Eye (tissue), 1 donor: ENCODE measurements around the gene LHX4.
A peak's percentile ranks its signal among the peaks of the same experiment; 100 is the strongest.

Experiments used
- DNase-seq: peaks from one replicate; pipeline ENCODE4 v3.0.0-alpha.2; 2015

Gene LHX4

DNA sequence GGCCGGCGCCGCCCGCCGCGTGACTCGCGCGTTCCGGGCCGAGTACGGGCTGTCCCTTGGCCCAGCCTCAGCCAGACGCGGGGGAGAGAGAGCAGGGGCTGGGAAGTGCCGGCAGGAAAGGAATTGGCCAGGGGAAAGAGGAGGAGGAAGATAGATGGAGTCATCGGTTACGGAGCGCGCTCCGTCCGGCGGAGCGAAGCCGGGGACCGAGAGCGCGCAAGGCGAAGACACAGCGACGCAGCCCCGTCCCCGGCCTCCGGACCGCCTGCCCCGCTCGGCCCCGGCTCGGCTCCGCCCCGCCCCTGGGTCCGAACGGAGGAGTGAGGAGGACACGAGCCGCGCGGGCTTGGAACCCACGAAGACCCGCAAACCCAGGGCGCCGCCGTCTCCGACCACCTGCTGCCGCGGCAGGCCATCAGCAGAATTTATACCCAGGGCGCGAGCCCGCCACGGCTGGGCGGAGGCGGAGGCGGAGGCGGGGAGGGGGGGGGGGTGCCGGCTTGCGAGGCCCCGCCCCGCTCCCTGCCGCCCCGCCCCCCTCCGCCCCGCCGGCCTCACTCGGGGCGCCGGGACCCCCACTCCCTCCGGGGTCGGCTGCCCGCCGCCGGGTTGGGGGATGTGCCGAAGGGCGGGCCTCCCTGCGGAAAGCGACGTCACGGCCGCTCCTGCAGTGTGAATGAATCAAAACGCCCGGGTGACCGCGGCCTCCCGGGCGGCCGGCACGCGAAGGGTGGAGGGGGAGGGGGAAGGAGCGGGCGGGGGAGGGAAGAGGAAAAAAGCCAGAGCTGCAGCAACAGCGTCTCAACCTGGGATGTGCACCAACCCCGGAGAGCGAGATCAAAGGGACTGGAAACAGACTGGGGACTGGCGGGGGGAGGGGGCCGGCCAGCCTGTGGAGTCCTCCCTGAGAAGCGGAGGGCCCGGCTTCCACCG is at the start of gene LHX4:
LHX4 (plus strand) TSS at position 782 of the 933 bp plus-strand sequence. CDS start 266 bp downstream, outside the sequence.
- DNase-seq, result peak; percentile 74

DNA sequence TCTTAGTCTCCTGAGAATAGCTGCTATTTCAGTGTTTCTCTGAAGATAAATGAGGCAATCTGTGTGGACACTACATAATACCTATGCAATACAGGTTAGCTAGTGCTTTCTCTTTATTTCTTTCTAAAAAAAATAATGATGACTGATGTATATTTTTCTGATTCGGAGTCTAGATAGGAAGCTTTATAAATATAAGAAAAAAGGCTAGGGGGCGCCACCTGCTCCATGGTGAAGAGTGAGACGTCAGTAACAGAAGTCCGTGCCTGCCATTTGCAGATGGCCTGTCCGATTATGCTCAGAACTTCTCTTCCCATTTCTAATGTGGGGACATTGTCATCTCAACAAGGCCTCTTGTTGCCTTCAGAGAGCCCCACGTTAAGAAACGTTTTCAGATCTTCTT is 49.0 kb upstream of the LHX4 start:
- peak; percentile 65 for DNase-seq

DNA sequence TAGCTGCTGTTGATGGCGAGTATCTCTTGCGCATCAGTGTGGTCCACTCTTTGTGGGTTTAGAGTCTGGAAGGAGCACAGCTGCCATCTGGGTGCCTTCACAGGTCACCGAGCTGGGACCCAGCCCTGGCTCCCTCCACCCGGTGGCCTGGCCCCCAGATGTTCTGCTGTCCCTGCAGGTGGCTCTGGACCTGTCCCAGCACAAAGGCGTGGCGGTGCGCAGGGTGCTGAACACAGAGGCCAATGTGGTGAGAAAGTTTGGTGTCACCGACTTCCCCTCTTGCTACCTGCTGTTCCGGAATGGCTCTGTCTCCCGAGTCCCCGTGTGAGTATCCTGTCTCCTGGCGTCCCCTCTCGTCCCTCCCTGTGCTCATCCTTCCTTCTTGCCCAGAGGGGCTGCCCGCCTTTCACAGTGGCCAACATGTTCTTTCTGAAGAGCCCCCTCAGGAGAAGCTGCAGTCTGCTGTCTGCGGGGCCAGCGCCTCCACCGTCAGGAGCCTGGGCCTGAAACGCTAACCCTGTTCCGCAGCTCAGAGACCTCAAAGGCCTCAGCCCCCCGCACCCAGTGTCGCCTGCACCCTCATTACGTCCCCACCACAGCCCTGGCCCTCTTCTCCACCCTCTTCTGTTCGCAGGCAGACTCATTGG is 47.9 kb upstream of the LHX4 start:
- no peak for DNase-seq

DNA sequence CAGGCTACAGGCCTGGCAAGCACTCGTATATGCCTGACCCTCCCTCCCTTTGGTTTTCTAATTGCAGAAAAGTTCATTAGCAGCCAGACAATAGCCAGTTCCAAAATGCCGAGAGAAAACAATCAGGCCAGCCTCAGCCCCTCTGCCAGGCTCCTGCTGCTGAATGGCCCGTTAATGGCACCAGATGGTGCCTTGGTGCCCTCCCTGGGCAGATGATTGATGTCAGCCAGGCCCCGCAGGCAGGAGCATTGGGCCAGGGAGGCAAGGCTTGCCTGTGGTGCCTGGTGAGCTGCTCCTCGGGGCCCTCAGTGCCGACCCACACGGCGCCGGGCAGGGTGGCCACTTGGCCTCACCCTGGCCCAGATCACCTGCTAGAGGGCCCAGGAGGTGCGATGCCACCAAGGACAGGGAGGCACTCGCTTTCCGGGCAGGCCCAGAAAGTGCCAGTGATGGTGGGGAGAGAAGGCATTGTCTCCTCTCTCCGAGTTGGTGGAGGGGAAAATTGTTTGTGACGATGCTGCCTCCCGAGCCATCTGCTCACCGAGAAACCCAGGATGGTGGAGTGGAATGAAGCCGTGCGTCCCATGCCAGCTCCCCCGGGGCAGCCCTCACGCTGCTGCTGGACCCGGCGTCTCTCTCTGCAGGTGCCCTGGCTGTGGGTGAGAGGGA is 47.3 kb upstream of the LHX4 start:
- DNase-seq, result peak; percentile 76

DNA sequence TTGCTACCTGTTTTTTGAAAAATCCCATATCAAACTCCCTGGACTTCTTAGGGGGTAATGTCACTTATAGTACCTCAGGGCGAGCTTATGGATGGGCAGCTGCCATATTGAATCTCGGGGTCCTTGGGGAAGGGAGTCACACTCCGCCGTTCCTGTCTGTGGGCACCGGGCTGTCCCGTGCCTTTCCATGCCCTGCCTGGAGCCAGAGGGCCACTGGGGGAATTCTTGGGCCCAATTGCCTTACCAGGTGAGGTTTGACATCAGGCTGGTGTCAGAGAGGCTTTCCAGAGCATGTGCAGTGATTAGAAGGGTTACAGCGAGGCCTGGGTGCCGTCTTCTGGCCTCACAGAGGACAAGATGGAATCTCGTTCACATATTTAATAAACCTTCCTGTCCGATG is 46.6 kb upstream of the LHX4 start:
- no peak for DNase-seq

DNA sequence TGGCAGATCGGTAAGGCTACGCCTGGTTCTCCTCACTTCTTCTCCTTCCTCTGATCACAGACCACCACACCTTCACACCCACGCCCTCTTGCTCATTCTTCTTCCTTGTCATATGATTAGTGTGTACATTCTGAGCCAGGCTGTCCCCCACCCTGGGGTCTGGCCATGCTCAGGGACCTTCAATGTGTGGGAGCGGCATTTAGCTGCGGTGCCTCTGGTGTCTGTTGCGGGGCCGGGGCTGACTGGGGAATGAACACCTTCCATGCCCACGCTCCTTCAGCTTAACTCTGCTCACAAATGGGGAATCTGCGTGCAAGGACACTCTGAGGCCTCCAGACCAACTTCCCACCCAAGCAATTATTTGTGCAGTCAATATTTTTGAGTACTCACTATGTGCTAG is 46.0 kb upstream of the LHX4 start:
- DNase-seq, result no peak

DNA sequence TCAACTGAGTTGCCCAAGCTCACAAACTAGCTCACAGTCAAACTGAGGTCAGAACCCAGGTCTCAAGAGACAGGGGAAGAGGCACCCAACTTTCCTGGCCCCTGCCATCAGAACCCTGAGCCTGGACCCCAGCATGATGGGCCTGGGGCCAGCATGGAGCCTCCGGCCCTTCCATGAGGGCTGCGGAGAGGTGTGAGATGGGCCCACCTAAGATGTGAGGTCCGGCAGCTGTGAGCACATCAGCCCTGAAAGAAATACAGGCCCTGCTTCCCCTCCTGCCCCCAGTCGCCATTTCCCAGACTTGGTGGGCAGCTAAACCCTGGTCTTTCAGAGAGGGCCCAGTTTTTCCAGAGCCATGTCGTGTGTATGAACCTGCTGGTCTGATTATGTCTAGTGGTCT is 44.8 kb upstream of the LHX4 start:
- no peak for DNase-seq

DNA sequence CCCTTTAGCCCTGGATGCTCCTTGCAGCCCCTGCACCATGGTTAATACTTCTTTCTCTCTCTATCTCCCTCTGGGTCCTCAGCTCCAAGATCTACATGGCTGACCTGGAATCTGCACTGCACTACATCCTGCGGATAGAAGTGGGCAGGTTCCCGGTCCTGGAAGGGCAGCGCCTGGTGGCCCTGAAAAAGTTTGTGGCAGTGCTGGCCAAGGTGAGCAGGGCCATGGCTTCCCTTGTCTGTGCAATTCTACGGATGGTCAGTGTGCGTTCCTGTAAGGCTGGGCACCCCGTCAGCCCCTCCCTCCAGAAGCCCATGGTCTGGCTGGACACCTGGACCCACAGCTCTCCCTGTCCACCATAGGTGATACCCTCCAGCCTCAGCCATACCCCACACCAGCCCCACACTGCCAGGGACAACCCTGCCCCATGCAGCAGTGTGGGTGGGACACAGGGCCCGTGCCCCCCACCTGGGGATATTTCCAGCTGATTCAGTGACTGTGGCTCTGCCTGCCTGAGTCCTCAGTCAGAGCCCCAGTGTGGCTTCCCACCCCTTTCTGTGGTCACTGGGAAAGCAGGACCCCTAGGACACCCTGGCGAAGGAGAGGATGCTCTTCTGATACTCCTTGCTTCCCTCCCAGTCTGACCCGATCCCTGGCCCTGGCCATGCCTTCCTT is 44.0 kb upstream of the LHX4 start:
- DNase-seq, result no peak

DNA sequence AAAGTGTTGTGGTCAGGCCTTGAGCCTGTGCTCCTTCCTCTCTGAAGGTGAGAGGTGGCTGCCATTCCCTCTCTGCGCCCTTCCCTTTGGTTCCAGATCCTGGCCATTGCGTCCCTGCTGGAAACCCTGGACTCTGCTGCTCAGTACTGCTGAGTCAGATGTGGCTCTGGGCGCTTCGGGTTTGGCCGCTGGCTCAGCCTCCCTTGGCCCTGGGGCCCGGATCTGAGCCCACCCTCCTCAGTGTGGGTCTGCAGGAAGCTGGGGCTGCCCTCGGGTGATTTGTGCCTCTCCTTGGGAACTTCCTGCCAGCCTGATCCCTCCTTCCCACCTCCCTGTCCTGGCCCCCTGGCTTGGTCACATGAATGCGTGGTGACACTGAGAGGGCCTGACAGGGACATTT is 43.2 kb upstream of the LHX4 start:
- DNase-seq, result peak; percentile 67

DNA sequence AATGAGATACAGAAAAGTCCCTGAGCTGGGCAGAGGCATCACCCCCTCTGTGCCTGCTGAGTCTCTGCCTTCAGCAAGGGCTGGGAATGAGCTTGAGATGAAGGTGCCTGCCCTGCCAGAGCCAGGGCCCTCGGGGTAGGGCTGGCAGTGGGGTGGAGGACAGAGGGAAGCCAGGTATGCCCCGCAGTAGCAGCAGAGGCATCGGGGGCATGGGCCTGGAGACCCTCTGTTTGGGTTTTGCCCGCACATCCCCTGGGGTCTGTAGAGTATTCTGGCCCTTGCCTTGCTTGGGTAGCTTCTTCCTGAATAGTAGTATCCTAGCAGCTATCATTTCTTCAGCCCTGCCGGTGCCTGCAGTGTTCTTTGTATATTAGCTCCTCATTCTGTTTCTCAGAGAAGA is 42.4 kb upstream of the LHX4 start:
- no peak for DNase-seq

DNA sequence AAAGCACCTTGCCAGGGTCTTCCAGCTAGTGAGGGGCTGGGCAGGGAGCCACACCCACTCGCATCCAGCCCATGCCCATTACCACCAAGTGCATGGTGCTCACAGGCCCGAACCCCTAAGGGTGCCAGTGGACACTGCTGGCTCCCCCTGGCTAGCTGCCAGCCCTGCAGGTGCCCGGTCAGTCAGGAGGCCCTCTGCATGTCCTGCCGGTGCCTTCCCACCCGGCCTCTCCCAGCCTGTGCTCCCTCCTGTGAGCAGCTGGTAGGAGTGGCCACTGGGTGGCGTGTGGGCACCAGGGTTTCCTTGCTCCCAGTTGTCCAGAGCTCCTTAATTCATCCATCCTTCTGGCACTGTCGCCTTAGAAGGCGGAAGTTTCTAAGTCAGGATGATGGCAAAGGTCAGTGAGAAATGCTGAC is 42.0 kb upstream of the LHX4 start:
- DNase-seq, result peak; percentile 87

DNA sequence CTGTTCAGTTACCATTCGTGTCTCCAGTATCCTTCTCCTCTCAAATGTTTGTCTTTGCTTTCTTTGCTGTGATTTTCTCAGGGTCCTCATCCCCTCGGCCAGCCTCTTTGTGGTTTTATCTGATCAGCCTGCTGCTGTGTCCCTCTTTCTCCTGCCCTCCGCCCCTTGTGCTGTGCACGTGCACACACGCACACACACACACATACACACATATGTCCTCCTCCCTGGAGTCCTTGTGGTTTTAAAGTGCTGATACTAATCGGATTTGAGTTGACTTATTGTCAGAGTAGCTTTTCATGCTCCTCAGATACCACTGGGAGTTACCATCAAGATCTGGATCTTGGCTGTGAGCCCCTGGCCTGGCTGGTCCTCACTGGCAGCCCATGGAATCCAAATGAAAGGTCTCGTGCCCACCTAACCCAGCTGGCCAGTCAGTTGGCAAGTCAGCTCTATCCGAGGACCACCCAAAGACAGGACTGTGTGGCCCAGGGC is 41.3 kb upstream of the LHX4 start:
- DNase-seq, result peak; percentile 22

DNA sequence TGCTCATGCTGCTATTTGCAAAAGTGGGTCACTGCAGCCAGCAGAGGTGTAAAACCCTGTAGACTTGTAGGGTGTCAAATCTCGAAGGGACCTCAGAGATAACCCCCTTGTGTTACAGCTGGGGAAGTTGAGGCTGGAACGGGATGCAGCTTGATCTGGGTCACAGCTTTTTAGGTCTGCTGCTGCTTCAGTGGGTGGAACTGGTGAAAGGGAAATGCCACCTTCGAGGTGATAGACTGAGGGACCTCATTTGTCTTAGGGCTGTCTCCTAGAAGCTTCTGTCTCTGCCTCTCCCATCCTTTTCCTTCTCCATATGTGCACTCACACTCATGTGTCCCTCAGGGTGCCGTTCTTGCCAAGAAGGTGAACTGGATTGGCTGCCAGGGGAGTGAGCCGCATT is 40.0 kb upstream of the LHX4 start:
- no peak for DNase-seq

DNA sequence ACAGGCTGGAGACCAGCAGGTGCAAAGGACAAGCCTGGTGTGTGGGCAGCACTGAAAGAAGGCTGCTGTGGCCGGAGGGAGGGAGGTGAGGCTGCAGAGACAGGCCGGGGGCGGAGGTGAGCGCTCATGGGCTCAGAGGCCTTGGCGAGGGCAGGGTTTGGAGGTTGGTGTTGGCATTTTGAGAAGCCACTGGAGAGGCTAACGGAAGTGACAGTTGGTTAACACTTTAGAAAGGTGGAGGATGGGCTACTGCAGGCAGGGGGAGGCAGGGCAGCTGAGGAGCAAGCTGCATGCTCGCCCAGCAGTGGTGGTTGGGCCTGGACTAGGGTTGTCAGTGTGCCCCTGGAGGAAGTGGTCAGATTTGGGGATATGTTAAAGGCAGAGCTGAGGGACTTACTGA is 37.9 kb upstream of the LHX4 start:
- no peak for DNase-seq

DNA sequence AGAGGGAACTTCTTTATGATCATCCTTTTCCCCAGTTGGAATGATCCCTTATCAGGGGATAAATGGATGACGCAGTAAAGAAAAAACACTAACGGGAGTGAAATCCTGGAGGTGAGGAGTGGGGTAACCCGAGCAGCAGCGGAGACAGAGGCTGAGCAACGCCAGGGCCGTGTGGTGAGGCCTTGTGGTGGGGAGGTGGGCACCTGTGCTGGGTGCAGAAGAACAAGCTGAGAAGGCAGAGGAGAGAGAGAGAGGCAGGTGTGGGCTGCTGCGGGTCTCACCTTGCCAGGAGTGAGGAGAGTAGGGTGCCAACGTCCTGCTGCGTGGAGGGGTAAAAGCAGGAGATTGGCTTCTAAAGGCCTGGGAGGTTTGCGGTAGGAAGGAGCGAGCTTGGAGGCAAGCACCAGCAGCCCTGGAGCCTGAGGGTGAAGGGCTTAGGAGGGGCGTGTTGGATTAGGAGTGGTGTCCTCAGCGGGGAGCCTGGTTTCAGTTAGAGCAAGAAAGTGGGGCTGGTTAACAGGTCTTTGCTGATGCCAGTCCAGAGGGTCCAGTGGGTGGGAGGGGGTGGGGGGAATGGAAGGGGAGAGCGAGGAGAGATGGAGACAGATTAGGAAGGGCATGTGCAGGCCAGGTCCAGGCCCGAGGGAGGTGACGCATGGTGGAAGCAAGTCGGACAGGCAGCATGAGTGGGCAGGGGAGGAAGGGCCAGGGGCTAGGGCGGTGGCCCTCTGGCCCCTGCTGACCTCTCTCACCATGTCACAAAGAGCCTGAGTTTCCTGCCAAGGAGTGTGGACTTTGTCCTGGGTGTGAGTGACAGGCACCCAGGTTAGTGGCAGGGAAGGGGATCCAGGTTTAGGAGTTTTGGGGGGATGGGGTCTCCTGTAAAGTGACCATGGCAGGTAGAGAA is 36.7 kb upstream of the LHX4 start:
- DNase-seq, result no peak

DNA sequence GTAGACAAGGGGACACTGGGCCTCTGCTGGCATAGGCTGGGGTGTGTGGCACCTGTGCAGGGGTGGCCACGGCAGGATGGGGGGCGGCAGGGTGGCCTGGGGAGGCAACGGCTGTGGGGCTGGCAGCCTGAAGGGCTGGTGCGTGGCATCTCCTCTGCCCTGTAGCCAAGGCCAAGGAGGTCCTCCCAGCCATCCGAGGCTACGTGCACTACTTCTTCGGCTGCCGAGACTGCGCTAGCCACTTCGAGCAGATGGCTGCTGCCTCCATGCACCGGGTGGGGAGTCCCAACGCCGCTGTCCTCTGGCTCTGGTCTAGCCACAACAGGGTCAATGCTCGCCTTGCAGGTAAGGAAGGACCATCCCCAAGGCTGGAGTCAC is 36.0 kb upstream of the LHX4 start:
- no peak for DNase-seq

DNA sequence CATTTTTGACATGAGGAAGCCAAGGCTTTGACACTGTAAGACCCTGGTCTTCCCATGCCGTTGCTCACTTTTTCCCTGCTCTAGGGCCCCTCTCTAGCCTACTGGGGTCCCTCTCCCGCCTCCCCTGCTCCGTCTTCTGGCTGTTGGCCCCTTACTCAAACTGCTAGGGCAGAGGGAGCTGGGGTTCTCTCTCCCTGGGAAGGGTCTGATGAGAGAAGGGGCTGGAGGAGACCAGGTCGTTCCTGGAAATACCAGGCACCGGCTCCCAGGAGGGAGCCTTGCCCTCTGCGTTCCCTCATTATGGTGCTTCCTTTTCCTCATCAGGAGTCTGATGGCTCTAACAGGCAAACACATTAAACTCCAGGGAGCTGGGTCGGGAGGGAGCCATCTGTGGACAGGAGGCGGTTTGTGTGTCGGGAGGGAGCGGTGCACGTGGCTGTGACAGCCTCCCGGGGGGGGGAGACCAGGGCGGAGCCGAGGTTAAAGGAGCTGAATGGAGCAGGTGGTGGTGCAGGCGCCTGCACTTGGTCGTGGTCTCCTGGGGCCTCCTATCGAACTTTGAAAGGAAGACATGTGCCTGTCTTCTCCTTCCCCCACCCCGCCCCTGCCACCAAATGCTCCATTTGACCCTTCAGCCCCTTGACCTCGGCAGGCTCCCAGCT is 35.4 kb upstream of the LHX4 start:
- DNase-seq, result peak; percentile 64

DNA sequence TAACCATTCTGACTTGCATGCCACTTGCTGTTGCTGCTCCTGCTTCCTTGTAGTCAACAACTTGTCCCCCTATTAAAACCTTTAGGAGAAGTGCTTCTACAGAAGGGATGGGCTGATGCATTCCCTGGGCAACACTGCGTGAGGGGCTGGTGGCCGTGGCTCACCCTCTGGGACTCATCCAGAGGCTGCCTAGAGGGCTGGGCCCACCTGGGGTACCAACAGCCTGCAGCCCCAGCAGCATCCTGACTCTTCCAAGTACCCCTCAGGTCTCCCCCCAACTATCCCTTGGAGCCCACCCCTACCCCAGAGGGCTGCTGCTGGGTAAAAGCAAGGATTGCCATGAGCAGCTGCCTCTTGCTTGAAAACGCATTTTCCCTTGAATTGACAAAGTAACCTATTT is 34.7 kb upstream of the LHX4 start:
- no peak for DNase-seq

DNA sequence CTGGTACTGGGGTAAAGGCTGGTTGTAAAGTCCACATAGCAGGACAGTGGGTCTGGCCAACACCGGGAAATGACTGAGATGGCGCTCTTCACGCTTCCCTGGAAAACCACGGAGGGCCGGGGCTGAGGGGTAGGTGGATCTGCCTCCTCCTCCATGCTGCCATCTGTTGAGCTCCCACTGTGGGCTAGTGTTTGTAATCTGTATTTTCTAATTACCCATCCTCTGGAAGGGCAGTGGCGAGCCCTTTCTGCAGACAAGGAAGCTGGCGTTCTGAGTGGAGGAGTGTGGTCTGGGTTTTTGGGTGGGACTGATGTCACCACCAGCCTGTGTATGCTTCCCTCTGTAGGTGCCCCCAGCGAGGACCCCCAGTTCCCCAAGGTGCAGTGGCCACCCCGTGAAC is 34.1 kb upstream of the LHX4 start:
- DNase-seq, result no peak

DNA sequence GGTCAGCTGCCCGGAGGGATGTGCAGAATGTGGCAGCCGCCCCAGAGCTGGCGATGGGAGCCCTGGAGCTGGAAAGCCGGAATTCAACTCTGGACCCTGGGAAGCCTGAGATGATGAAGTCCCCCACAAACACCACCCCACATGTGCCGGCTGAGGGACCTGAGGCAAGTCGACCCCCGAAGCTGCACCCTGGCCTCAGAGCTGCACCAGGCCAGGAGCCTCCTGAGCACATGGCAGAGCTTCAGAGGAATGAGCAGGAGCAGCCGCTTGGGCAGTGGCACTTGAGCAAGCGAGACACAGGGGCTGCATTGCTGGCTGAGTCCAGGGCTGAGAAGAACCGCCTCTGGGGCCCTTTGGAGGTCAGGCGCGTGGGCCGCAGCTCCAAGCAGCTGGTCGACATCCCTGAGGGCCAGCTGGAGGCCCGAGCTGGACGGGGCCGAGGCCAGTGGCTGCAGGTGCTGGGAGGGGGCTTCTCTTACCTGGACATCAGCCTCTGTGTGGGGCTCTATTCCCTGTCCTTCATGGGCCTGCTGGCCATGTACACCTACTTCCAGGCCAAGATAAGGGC is 33.5 kb upstream of the LHX4 start:
- DNase-seq, result no peak

DNA sequence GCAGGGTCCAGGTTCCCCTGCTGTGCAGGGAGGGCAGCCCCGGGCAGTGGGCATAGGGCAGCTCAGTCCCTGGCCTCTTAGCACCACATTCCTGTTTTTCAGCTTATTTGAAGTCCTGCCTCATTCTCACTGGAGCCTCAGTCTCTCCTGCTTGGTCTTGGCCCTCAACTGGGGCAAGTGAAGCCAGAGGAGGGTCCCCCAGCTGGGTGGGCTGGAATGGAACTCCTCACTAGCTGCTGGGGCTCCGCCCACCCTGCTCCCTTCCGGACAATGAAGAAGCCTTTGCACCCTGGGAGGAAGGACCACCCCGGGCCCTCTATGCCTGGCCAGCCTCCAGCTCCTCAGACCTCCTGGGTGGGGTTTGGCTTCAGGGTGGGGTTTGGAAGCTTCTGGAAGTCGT is 32.8 kb upstream of the LHX4 start:
- no peak for DNase-seq
